GM23248 (cell line): ENCODE data around the gene CACNA1D. TPM values are rescaled to one million over a fixed set of nuclear protein-coding genes. Genes with fewer than 3 reads are reported as not detected.

Experiments
- DNase-seq: peaks from one replicate; pipeline ENCODE4 v3.0.0-alpha.2; 2015
- H2AFZ ChIP-seq: fragments of 200-600 bp; sonication (generic); 2 replicates; pipeline ENCODE4 v1.6.1; 2016; ENCODE audit warnings: antibody characterized with exemption
- H3F3A ChIP-seq: fragments of 200-600 bp; sonication (generic); 2 replicates; pipeline ENCODE4 v1.6.1; 2016; ENCODE audit warnings: mild to moderate bottlenecking, antibody characterized with exemption, mixed run types; ENCODE audit not compliant: insufficient read depth
- H3K27ac ChIP-seq: fragments of 200-600 bp; sonication (generic); 2 replicates; pipeline ENCODE4 v1.5.1; 2016; ENCODE audit warnings: mild to moderate bottlenecking
- H3K27me3 ChIP-seq: fragments of 200-600 bp; sonication (generic); replicated peaks from 2 replicates; pipeline ENCODE4 v1.6.1; 2016; ENCODE audit warnings: mild to moderate bottlenecking; ENCODE audit not compliant: insufficient read depth
- H3K36me3 ChIP-seq: fragments of 200-600 bp; sonication (generic); 2 replicates; pipeline ENCODE4 v1.6.1; 2016; ENCODE audit warnings: low read depth, mild to moderate bottlenecking
- H3K4me1 ChIP-seq: fragments of 200-600 bp; sonication (generic); 2 replicates; pipeline ENCODE4 v1.6.1; 2016; ENCODE audit warnings: mild to moderate bottlenecking; ENCODE audit not compliant: insufficient read depth
- H3K4me2 ChIP-seq: fragments of 200-600 bp; sonication (generic); one replicate; pipeline ENCODE4 v1.6.1; 2016; ENCODE audit warnings: mild to moderate bottlenecking; ENCODE audit not compliant: unreplicated experiment
- H3K4me3 ChIP-seq: fragments of 200-600 bp; sonication (generic); 2 replicates; pipeline ENCODE4 v1.5.1; 2016; ENCODE audit warnings: mild to moderate bottlenecking
- H3K79me2 ChIP-seq: fragments of 200-600 bp; sonication (generic); 2 replicates; pipeline ENCODE4 v1.6.1; 2016; ENCODE audit warnings: mild to moderate bottlenecking; ENCODE audit not compliant: insufficient read depth
- H3K9ac ChIP-seq: fragments of 200-600 bp; sonication (generic); 2 replicates; pipeline ENCODE4 v1.6.1; 2016; ENCODE audit warnings: mild to moderate bottlenecking
- H3K9me2 ChIP-seq: fragments of 200-600 bp; sonication (generic); 2 replicates; pipeline ENCODE4 v1.6.1; 2016; ENCODE audit warnings: mixed run types, mild to moderate bottlenecking, moderate library complexity; ENCODE audit not compliant: insufficient read depth
- H3K9me3 ChIP-seq: fragments of 200-600 bp; sonication (generic); one replicate; pipeline ENCODE4 v1.6.1; 2017; ENCODE audit warnings: low read depth
- H4K20me1 ChIP-seq: fragments of 200-600 bp; sonication (generic); 2 replicates; pipeline ENCODE4 v1.6.0; 2016; ENCODE audit not compliant: insufficient read depth
- EZH2 ChIP-seq: fragments of 200-600 bp; sonication (generic); IDR thresholded peaks from 2 replicates; pipeline ENCODE4 v1.6.1; 2018; ENCODE audit warnings: antibody characterized with exemption, mild to moderate bottlenecking; ENCODE audit not compliant: insufficient read depth, poor library complexity, severe bottlenecking
- EZH2phosphoT487 ChIP-seq: fragments of 200-600 bp; sonication (generic); IDR thresholded peaks from 2 replicates; pipeline ENCODE4 v1.6.1; 2018; ENCODE audit warnings: antibody characterized with exemption, moderate library complexity, mild to moderate bottlenecking, low read depth; ENCODE audit not compliant: insufficient read depth
- WGBS, 2 experiments: methylation state at CpG; one replicate each; pipeline ENCODE4 v1.1.6; 2015 to 2017; ENCODE audit warnings: low lambda C conversion rate in 2 of 2, low coverage in 1 of 2; ENCODE audit errors: missing lambda C conversion rate in 2 of 2; 5-methylcytosine and 5-hydroxymethylcytosine counted together
- in situ Hi-C: fragments of 300-500 bp; cut with MboI; formaldehyde crosslinking; loops from 2 replicates; pipeline ENCODE4 v1.15.0; 2020
- polyA plus RNA-seq: library from polyadenylated mRNA; unstranded; fragments of >200 nt; fragmentation: Nextera tagmentation; extraction: Ambion mirVana; gene quantifications from 2 replicates; pipeline ENCODE4 v1.2.1, GENCODE V29; 2016
- total RNA-seq: library from RNA; depleted of rRNA; stranded (reverse); fragments of >200 nt; shearing (Covaris generic); gene quantifications from 2 replicates; pipeline ENCODE4 v1.2.3, GENCODE V29; 2014

The CACNA1D gene
- total and polyA plus RNA-seq, 2 experiments from 2014 or later, result not detected

DNA sequence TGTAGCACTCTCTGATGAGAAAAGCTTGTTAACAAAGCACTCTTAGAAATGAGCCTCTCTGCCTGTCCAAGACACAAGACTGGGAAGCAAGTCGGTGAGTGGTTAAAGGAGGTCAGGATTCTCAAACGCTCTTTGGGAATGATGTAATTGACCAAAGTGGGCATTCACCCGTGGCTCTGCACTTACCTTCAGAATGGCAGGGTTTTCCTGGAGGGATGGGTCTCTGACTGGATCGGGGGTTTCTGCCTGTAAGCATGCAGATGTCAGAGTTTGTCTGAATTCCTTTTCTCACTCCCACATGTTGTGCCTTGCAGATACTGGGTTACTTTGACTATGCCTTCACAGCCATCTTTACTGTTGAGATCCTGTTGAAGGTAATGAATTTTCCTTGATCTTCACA is 245.6 kb downstream of the CACNA1D start:
- Histone ChIP-seq H3K4me1 (no peaks in the 10 kb centered on the region), H3K27me3 (no peaks in the 10 kb centered on the region; the same call in none of the 2 replicates), H3K79me2 (no peaks in the 10 kb centered on the region), H3K27ac (no peak overlapping the region), H3K9ac (no peak overlapping the region), H3K36me3 (no peaks in the 10 kb centered on the region), H4K20me1 (no peaks in the 10 kb centered on the region), H3K4me3 (no peak overlapping the region), H3K9me2 (no peaks in the 10 kb centered on the region), H3K9me3 (no peaks in the 10 kb centered on the region), H3F3A (no peaks in the 10 kb centered on the region), H2AFZ (no peak overlapping the region), H3K4me2 (no peak overlapping the region)
- 23 to 24% methylated on average over 4 of the region's 4 CpGs for WGBS, 2 experiments
- no peak for DNase-seq
- in situ Hi-C loops, result no loop called here
- TF ChIP-seq EZH2phosphoT487, result no peak
- TF ChIP-seq EZH2, result no peak

DNA sequence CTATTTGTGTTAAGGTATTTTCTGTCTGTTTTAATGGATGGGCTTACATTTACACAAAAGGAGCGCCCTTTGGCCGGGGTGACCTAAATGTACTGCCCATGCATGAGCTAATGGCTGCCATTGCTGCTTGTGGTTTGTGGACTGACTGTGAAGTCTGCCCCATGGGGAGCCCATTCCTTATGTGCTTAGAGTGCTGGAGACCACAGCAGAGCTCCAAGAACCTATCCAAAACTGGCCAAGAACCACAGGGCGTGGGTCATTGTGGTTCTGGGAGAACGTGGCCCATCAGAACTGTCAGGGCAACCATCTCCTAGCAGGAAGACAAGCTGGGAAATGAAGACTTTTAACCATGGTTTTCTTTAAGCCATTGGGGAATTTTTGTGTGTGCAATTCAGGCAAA is 246.5 kb downstream of the CACNA1D start:
- TF ChIP-seq EZH2 (no peak), EZH2phosphoT487 (no peak)
- H3F3A ChIP-seq, result no peaks in the 10 kb centered on the region
- no peaks in the 10 kb centered on the region for H3K36me3 ChIP-seq
- no peak for DNase-seq
- no peaks in the 10 kb centered on the region for H3K9me3 ChIP-seq
- no peaks in the 10 kb centered on the region for H3K4me1 ChIP-seq
- in situ Hi-C loops, result no loop called here
- no peak overlapping the region for H2AFZ ChIP-seq
- H3K79me2 ChIP-seq, result no peaks in the 10 kb centered on the region
- no peak overlapping the region for H3K9ac ChIP-seq
- 45 to 52% methylated on average over 4 of the region's 4 CpGs for WGBS, 2 experiments
- H3K4me3 ChIP-seq, result no peak overlapping the region
- no peaks in the 10 kb centered on the region; the same call in none of the 2 replicates for H3K27me3 ChIP-seq
- H4K20me1 ChIP-seq, result no peaks in the 10 kb centered on the region
- no peak overlapping the region for H3K27ac ChIP-seq
- H3K4me2 ChIP-seq, result no peak overlapping the region
- H3K9me2 ChIP-seq, result no peaks in the 10 kb centered on the region

DNA sequence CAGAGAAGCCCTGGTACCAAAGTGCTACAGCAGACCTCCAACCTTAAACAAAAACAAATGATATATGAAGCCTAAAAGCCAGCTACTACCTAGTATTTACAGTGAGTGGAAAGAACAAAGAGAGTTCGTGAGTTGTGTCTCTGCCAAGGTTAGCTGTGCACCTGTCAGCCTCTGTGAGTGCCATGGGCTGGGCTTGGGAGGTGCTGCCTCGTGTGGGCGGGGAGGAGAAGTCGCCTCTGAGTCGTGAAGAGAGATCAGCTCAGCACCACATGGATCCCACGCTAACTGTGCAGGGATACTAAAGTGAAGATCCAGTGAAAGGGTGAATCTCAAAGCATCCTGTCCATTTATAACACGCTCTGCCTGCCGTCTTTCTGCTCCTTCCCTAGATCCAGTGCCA is 249.9 kb downstream of the CACNA1D start:
- no peaks in the 10 kb centered on the region for H3K4me1 ChIP-seq
- no peaks in the 10 kb centered on the region for H4K20me1 ChIP-seq
- 50 to 58% methylated on average over 8 of the region's 8 CpGs for WGBS, 2 experiments
- H3K27me3 ChIP-seq, result peaks cover 2% of the 10 kb centered on the region
- in situ Hi-C loops, result no loop called here
- H3K27ac ChIP-seq, result no peak overlapping the region
- DNase-seq, result no peak
- no peaks in the 10 kb centered on the region for H3F3A ChIP-seq
- no peaks in the 10 kb centered on the region for H3K79me2 ChIP-seq
- no peak overlapping the region for H2AFZ ChIP-seq
- no peak overlapping the region for H3K4me3 ChIP-seq
- no peak overlapping the region for H3K4me2 ChIP-seq
- TF ChIP-seq EZH2phosphoT487 (no peak), EZH2 (no peak)
- H3K36me3 ChIP-seq, result no peaks in the 10 kb centered on the region
- no peak overlapping the region for H3K9ac ChIP-seq
- no peaks in the 10 kb centered on the region for H3K9me2 ChIP-seq
- H3K9me3 ChIP-seq, result no peaks in the 10 kb centered on the region

DNA sequence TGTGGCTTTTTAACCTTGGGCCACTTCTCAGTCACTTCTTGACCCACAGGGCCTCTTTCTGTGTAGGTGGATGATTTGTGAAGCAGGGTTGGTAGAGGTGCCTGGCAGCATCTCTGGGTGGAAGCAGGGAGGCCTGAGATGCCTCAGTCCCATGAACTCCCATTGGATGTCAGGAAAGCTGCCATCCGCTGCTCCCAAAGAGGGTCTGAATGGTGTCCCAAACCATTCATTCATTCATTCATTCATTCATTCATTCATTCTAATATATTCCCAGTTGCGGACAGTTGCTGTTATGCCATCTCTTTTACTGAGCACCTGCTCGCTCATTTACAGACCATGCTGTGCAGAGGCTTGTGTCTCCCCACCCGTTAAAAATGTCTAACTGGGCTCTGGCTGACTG is 253.1 kb downstream of the CACNA1D start:
- DNase-seq, result no peak
- no peak overlapping the region for H3K27ac ChIP-seq
- no peaks in the 10 kb centered on the region for H3K79me2 ChIP-seq
- H3K4me1 ChIP-seq, result no peaks in the 10 kb centered on the region
- H2AFZ ChIP-seq, result no peak overlapping the region
- no peak for TF ChIP-seq EZH2phosphoT487
- TF ChIP-seq EZH2, result no peak
- no peak overlapping the region for H3K4me2 ChIP-seq
- H3K36me3 ChIP-seq, result no peaks in the 10 kb centered on the region
- H4K20me1 ChIP-seq, result no peaks in the 10 kb centered on the region
- H3K27me3 ChIP-seq, result peaks cover 4% of the 10 kb centered on the region; the same call in 1 of the 2 replicates
- no peak overlapping the region for H3K9ac ChIP-seq
- H3K9me3 ChIP-seq, result no peaks in the 10 kb centered on the region
- in situ Hi-C loops, result no loop called here
- H3K4me3 ChIP-seq, result no peak overlapping the region
- H3F3A ChIP-seq, result no peaks in the 10 kb centered on the region
- H3K9me2 ChIP-seq, result no peaks in the 10 kb centered on the region
- 57 to 63% methylated on average over 4 of the region's 4 CpGs for WGBS, 2 experiments
